Measurements from ENCODE around the gene WDFY1.
A peak's percentile ranks its signal among the peaks of the same experiment; 100 is the strongest.

Gene WDFY1

GRCh38 chr2:223853425-223853837 is 91.7 kb downstream of the WDFY1 start:
- no peak for DNase-seq

- DNase-seq: no peak
Measured at GRCh38 chr2:223852281-223852795, 92.8 kb downstream of the WDFY1 start.

- DNase-seq: no peak
Measured at GRCh38 chr2:223847410-223847809, 97.7 kb downstream of the WDFY1 start.

GRCh38 chr2:223846515-223846914 is 98.6 kb downstream of the WDFY1 start:
- no peak for DNase-seq

GRCh38 chr2:223841436-223842190 is 103.5 kb downstream of the WDFY1 start:
- DNase-seq: no peak

- DNase-seq: peak; percentile 69
Measured at GRCh38 chr2:223837287-223838061, 107.7 kb downstream of the WDFY1 start, which contains the start of gene AP1S3. TSS of gene AP1S3 (minus strand) at chr2:223837582. CDS start at chr2:223837450, 132 bp downstream.

- peak; percentile 10 for DNase-seq
Measured at GRCh38 chr2:223835701-223836532, 109.2 kb downstream of the WDFY1 start.

GRCh38 chr2:223834431-223834830 is 110.7 kb downstream of the WDFY1 start:
- no peak for DNase-seq

GRCh38 chr2:223832241-223832903 is 112.8 kb downstream of the WDFY1 start:
- DNase-seq: no peak

- no peak for DNase-seq
Measured at GRCh38 chr2:223829128-223829527, 116.0 kb downstream of the WDFY1 start.

GRCh38 chr2:223828314-223828713 is 116.8 kb downstream of the WDFY1 start:
- no peak for DNase-seq

GRCh38 chr2:223826995-223827394 is 118.1 kb downstream of the WDFY1 start:
- no peak for DNase-seq
